ENCODE results near the gene WDR47. TPM values are rescaled to one million over a fixed set of nuclear protein-coding genes. Genes with fewer than 3 reads are reported as not detected.
"Not testable (repeated sequence)": the region's sequence is repeated elsewhere in the genome, so short reads cannot be mapped to it uniquely, and the experiment has no call there.

The WDR47 gene
- total RNA-seq, 2 experiments from 2014 or later = 7.2 to 8.4 TPM

GRCh38 chr1:109040989-109041620 lies 797 bp downstream of the WDR47 start:
- no peaks in the 10 kb centered on the region for H3K27me3 Mint-ChIP-seq

DNA sequence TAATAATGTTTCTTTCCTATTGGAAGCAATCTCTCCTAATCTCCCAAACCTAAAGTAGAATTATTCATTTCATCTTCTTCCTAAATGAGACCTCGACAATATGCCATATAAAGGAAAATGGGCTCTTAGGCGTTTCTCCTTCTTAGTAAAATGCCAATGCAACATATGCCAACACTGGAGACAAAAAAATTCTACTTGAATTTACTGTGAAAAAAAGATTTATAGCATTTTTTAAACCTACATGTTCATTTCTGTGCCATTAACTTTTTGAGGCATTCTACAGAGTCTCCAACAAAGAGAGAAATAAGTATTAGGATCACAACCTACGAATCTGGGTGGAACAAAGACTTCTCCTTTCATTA lies 1.3 kb downstream of the WDR47 start:
- TF ChIP-seq, protein P1, sequence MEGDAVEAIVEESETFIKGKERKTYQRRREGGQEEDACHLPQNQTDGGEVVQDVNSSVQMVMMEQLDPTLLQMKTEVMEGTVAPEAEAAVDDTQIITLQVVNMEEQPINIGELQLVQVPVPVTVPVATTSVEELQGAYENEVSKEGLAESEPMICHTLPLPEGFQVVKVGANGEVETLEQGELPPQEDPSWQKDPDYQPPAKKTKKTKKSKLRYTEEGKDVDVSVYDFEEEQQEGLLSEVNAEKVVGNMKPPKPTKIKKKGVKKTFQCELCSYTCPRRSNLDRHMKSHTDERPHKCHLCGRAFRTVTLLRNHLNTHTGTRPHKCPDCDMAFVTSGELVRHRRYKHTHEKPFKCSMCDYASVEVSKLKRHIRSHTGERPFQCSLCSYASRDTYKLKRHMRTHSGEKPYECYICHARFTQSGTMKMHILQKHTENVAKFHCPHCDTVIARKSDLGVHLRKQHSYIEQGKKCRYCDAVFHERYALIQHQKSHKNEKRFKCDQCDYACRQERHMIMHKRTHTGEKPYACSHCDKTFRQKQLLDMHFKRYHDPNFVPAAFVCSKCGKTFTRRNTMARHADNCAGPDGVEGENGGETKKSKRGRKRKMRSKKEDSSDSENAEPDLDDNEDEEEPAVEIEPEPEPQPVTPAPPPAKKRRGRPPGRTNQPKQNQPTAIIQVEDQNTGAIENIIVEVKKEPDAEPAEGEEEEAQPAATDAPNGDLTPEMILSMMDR (IDR thresholded peaks at IDR 0.05) = no peak
- Mint-ChIP-seq H3K27ac (peak overlapping the region; percentile 57), H3K27me3 (no peaks in the 10 kb centered on the region), H3K4me1 (ENCODE audit: low read depth) (peaks cover 12% of the 10 kb centered on the region), H3K36me3 (ENCODE audit: low read depth) (no peaks in the 10 kb centered on the region), H3K9me3 (no peaks in the 10 kb centered on the region), H3K4me3 (peak overlapping the region; percentile 84)
- DNase-seq (no peak), ATAC-seq (no peak)
- ChIA-PET CTCF (no interaction called here), POLR2A (no interaction called here)
- intact Hi-C loops (cut with micrococcal nuclease) = no loop called here

More at GRCh38 chr1:109040989-109041620, 797 bp downstream of the WDR47 start:
- peak overlapping the region; percentile 66 for H3K27ac Mint-ChIP-seq
- ChIA-PET CTCF (no interaction called here), POLR2A (interaction anchor here (0.6 kb wide), 1 partner anchor 78 kb away, joined by 3 read pairs; the partner anchor contains the start of gene CLCC1)
- intact Hi-C loops (cut with micrococcal nuclease) = no loop called here
- no peaks in the 10 kb centered on the region for H3K36me3 Mint-ChIP-seq (ENCODE audit: low read depth)
- TF ChIP-seq, protein P1 (IDR thresholded peaks at IDR 0.05) = no peak
- H3K9me3 Mint-ChIP-seq = no peaks in the 10 kb centered on the region
- DNase-seq (peak; percentile 44), ATAC-seq (peak; percentile 8)
- H3K4me3 Mint-ChIP-seq = peak overlapping the region; percentile 84
- peaks cover 12% of the 10 kb centered on the region for H3K4me1 Mint-ChIP-seq (ENCODE audit: low read depth)

- H3K27ac Mint-ChIP-seq = no peak overlapping the region
- TF ChIP-seq, protein P1 (IDR thresholded peaks at IDR 0.05) = no peak
- no peaks in the 10 kb centered on the region for H3K4me1 Mint-ChIP-seq (ENCODE audit: low read depth)
- ChIA-PET CTCF (no interaction called here), POLR2A (no interaction called here)
- H3K27me3 Mint-ChIP-seq = no peaks in the 10 kb centered on the region
- DNase-seq (no peak), ATAC-seq (no peak)
- no peaks in the 10 kb centered on the region for H3K36me3 Mint-ChIP-seq (ENCODE audit: low read depth)
- H3K4me3 Mint-ChIP-seq = no peak overlapping the region
- intact Hi-C loops (cut with micrococcal nuclease) = no loop called here
- H3K9me3 Mint-ChIP-seq = no peaks in the 10 kb centered on the region
These were observed 7.5 kb downstream of the WDR47 start for GRCh38 chr1:109034382-109034781.

DNA sequence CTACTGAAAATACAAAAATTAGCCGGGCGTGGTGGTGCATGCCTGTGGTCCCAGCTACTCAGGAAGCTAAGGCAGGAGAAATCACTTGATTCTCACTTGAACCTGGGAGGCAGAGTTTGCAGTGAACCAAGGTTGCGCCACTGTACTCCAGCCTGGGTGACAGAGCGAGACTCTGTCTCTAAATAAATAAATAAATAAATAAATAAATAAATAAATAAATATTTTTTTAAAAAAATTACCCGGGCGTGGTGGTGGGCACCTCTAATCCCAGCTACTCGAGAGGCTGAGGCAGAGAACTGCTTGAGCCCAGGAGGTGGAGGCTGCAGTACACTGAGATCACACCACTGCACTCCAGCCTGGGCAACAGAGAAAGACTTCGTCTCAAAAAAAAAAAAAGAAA lies 12.4 kb downstream of the WDR47 start:
- H3K4me1 Mint-ChIP-seq (ENCODE audit: low read depth); intact Hi-C loops (cut with micrococcal nuclease): not testable (repeated sequence)

DNA sequence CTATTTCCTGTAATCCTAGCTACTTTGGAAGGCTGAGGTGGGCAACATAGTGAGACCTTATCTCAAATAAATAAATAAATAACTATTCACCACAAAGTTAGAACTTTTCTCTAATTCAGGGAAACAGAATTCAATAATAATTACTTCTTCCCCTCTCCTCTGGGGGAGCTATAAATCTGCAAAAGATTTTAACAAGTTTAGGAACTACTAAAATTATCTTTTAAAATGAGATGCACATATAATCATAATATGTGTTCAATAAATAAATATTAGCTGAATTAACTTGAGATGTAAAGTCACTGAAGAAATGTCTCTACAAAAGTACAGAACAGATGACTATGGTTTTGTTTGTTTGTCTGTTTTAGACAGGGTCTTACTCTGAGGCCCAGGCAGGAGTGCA lies 14.1 kb downstream of the WDR47 start:
- ChIA-PET POLR2A (interaction anchor here (0.9 kb wide), 1 partner anchor 10 kb away, joined by 3 read pairs; no protein-coding TSS in a partner anchor), CTCF (interaction anchor here (0.6 to 2.3 kb wide), 11 partner anchors 9 to 351 kb away, joined by 3 to 12 read pairs (median 4); a partner anchor contains a TSS)
- TF ChIP-seq, protein P1 (IDR thresholded peaks at IDR 0.05) = no peak
- no peaks in the 10 kb centered on the region for H3K36me3 Mint-ChIP-seq (ENCODE audit: low read depth)
- no peak for ATAC-seq
- DNase-seq = no peak
- no peak overlapping the region for H3K4me3 Mint-ChIP-seq
- intact Hi-C loops (cut with micrococcal nuclease) = no loop called here
- H3K9me3 Mint-ChIP-seq = no peaks in the 10 kb centered on the region
- H3K27ac Mint-ChIP-seq = no peak overlapping the region
- no peaks in the 10 kb centered on the region for H3K27me3 Mint-ChIP-seq
- H3K4me1 Mint-ChIP-seq (ENCODE audit: low read depth) = peaks cover 2% of the 10 kb centered on the region

More for the DNA sequence above, 12.4 kb downstream of the WDR47 start:
- POLR2A ChIA-PET; H3K27me3 Mint-ChIP-seq; H3K9me3 Mint-ChIP-seq; DNase-seq; ATAC-seq; H3K27ac Mint-ChIP-seq; H3K36me3 Mint-ChIP-seq (ENCODE audit: low read depth); H3K4me3 Mint-ChIP-seq: not testable (repeated sequence)
- CTCF ChIA-PET = interaction anchor here (0.9 to 2.3 kb wide), 3 partner anchors 35 to 201 kb away, joined by 3 to 10 read pairs (median 4); no protein-coding TSS in a partner anchor
